ENCODE data around the gene SIGLECL1.

Gene SIGLECL1

GRCh38 chr19:51256155-51256625 is 5.3 kb downstream of the SIGLECL1 start:
- Histone ChIP-seq H4K20me1 (ENCODE audit: insufficient read depth, low read length, poor library complexity, severe bottlenecking) (no peaks in the 10 kb centered on the region), H3K9me2 (replicated peaks; ENCODE audit: low read depth, low read length) (no peaks in the 10 kb centered on the region), H3K9me3 (ENCODE audit: insufficient read depth, low read depth, low read length) (no peaks in the 10 kb centered on the region), H2AFZ (ENCODE audit: low read length) (no peak overlapping the region), H3K9ac (ENCODE audit: low read depth, low read length, poor library complexity, severe bottlenecking) (no peak overlapping the region), H3K36me3 (ENCODE audit: insufficient read depth, low read length) (no peaks in the 10 kb centered on the region), H3K79me2 (ENCODE audit: insufficient read depth, low read length) (no peaks in the 10 kb centered on the region), H3K4me1 (ENCODE audit: insufficient read depth, low read length, poor library complexity, severe bottlenecking) (no peaks in the 10 kb centered on the region), H3F3A (ENCODE audit: low read depth) (no peaks in the 10 kb centered on the region), H3K4me2 (ENCODE audit: low read depth, low read length, poor library complexity, severe bottlenecking) (no peak overlapping the region), H3K27me3 (ENCODE audit: insufficient read depth, low read length, poor library complexity, severe bottlenecking) (no peaks in the 10 kb centered on the region), H3K4me3 (ENCODE audit: low read length, poor library complexity, severe bottlenecking) (no peak overlapping the region)
- TF ChIP-seq CTCF (conservative IDR thresholded peaks at IDR 0.05; ENCODE audit: low read length), result no peak
- TF ChIP-seq EZH2phosphoT487 (IDR thresholded peaks at IDR 0.05; ENCODE audit: borderline replicate concordance), result no peak

- TF ChIP-seq CTCF (conservative IDR thresholded peaks at IDR 0.05; ENCODE audit: low read length) (no peak), EZH2phosphoT487 (IDR thresholded peaks at IDR 0.05; ENCODE audit: borderline replicate concordance) (no peak)
- Histone ChIP-seq H3K36me3 (ENCODE audit: insufficient read depth, low read length) (no peaks in the 10 kb centered on the region), H3K4me3 (ENCODE audit: low read length, poor library complexity, severe bottlenecking) (no peak overlapping the region), H2AFZ (ENCODE audit: low read length) (no peak overlapping the region), H3K9ac (ENCODE audit: low read depth, low read length, poor library complexity, severe bottlenecking) (no peak overlapping the region), H3K4me1 (ENCODE audit: insufficient read depth, low read length, poor library complexity, severe bottlenecking) (no peaks in the 10 kb centered on the region), H4K20me1 (ENCODE audit: insufficient read depth, low read length, poor library complexity, severe bottlenecking) (no peaks in the 10 kb centered on the region), H3K79me2 (ENCODE audit: insufficient read depth, low read length) (no peaks in the 10 kb centered on the region), H3K27me3 (ENCODE audit: insufficient read depth, low read length, poor library complexity, severe bottlenecking) (no peaks in the 10 kb centered on the region), H3F3A (ENCODE audit: low read depth) (no peaks in the 10 kb centered on the region), H3K4me2 (ENCODE audit: low read depth, low read length, poor library complexity, severe bottlenecking) (no peak overlapping the region), H3K9me2 (replicated peaks; ENCODE audit: low read depth, low read length) (no peaks in the 10 kb centered on the region), H3K9me3 (ENCODE audit: insufficient read depth, low read depth, low read length) (no peaks in the 10 kb centered on the region)
These were observed 6.6 kb downstream of the SIGLECL1 start for GRCh38 chr19:51257471-51257870.

GRCh38 chr19:51258165-51259160 is 7.6 kb downstream of the SIGLECL1 start:
- Histone ChIP-seq H3K9ac (ENCODE audit: low read depth, low read length, poor library complexity, severe bottlenecking) (no peak overlapping the region), H4K20me1 (ENCODE audit: insufficient read depth, low read length, poor library complexity, severe bottlenecking) (no peaks in the 10 kb centered on the region), H3K79me2 (ENCODE audit: insufficient read depth, low read length) (no peaks in the 10 kb centered on the region), H3K4me3 (ENCODE audit: low read length, poor library complexity, severe bottlenecking) (no peak overlapping the region), H3K9me2 (replicated peaks; ENCODE audit: low read depth, low read length) (no peaks in the 10 kb centered on the region), H2AFZ (ENCODE audit: low read length) (no peak overlapping the region), H3K36me3 (ENCODE audit: insufficient read depth, low read length) (no peaks in the 10 kb centered on the region), H3K27me3 (ENCODE audit: insufficient read depth, low read length, poor library complexity, severe bottlenecking) (no peaks in the 10 kb centered on the region), H3K4me2 (ENCODE audit: low read depth, low read length, poor library complexity, severe bottlenecking) (no peak overlapping the region), H3K9me3 (ENCODE audit: insufficient read depth, low read depth, low read length) (no peaks in the 10 kb centered on the region), H3F3A (ENCODE audit: low read depth) (no peaks in the 10 kb centered on the region), H3K4me1 (ENCODE audit: insufficient read depth, low read length, poor library complexity, severe bottlenecking) (no peaks in the 10 kb centered on the region)
- TF ChIP-seq CTCF (conservative IDR thresholded peaks at IDR 0.05; ENCODE audit: low read length), result no peak
- TF ChIP-seq EZH2phosphoT487 (IDR thresholded peaks at IDR 0.05; ENCODE audit: borderline replicate concordance), result no peak

All from Loucy (cell line).